Measurements from ENCODE around the gene LCA5.
"Not testable (repeated sequence)": the region's sequence is repeated elsewhere in the genome, so short reads cannot be mapped to it uniquely, and the experiment has no call there.

LCA5 gene

GRCh38 chr6:79538106-79538971, 1.1 kb upstream of the LCA5 start:
- Histone ChIP-seq H3K27ac (ENCODE audit: low read depth, low read length) (no peak overlapping the region), H3K36me3 (ENCODE audit: insufficient read depth, low read length) (peaks cover 9% of the 10 kb centered on the region; the same call in 1 of the 2 replicates), H3K9ac (ENCODE audit: low read depth, low read length) (peak overlapping the region; percentile 79; the same call in 1 of the 2 replicates), H3K9me3 (ENCODE audit: insufficient read depth, low read depth, low read length) (no peaks in the 10 kb centered on the region), H3K4me3 (ENCODE audit: low read length) (peak overlapping the region; percentile 75), H3K4me1 (ENCODE audit: insufficient read depth, low read length) (peaks cover 14% of the 10 kb centered on the region), H3K27me3 (ENCODE audit: insufficient read depth, low read length) (no peaks in the 10 kb centered on the region)
- 12% methylated on average over 11 of the region's 14 CpGs for WGBS

DNA sequence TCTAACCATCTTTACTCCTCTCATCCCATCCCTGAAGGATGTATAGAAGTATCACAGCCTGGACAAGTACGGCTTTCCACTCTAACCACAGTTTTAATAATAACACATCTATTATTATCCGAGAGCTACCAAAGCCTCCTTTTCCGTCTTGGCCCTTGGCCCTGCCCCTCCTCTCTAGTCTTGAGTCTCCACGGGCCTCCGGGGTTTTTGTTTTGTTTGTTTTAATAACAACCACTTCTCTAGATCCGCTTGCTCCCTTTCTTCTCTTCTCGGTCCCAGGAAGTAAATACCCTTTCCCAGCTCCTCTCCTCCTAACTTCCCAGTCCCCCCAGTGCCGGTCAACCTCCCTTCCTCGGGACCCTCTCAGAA, 661 bp downstream of the LCA5 start:
- peak overlapping the region; percentile 75 for H3K4me3 ChIP-seq (ENCODE audit: low read length)
- peaks cover 14% of the 10 kb centered on the region for H3K4me1 ChIP-seq (ENCODE audit: insufficient read depth, low read length)
- WGBS: 2% methylated on average over 7 of the region's 9 CpGs
- H3K9me3 ChIP-seq (ENCODE audit: insufficient read depth, low read depth, low read length): no peaks in the 10 kb centered on the region
- H3K27me3 ChIP-seq (ENCODE audit: insufficient read depth, low read length): no peaks in the 10 kb centered on the region
- H3K27ac ChIP-seq (ENCODE audit: low read depth, low read length): peak overlapping the region; percentile 86
- H3K9ac ChIP-seq (ENCODE audit: low read depth, low read length): peak overlapping the region; percentile 79
- H3K36me3 ChIP-seq (ENCODE audit: insufficient read depth, low read length): peaks cover 4% of the 10 kb centered on the region; the same call in 1 of the 2 replicates

DNA sequence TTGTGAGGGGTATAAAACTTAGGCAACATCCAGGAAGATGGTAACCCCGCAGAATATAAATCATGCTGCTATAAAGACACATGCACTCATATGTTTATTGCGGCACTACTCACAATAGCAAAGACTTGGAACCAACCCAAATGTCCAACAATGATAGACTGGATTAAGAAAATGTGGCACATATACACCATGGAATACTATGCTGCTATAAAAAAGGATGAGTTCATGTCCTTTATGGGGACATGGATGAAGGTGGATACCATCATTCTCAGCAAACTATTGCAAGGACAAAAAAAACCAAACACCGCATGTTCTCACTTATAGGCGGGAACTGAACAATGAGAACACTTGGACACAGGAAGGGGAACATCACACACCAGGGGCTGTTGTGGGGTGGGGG, 7.7 kb downstream of the LCA5 start:
- H3K4me1 ChIP-seq (ENCODE audit: insufficient read depth, low read length): peaks cover 12% of the 10 kb centered on the region
- H3K4me3 ChIP-seq (ENCODE audit: low read length); H3K27me3 ChIP-seq (ENCODE audit: insufficient read depth, low read length); H3K36me3 ChIP-seq (ENCODE audit: insufficient read depth, low read length); H3K9ac ChIP-seq (ENCODE audit: low read depth, low read length); H3K27ac ChIP-seq (ENCODE audit: low read depth, low read length); H3K9me3 ChIP-seq (ENCODE audit: insufficient read depth, low read depth, low read length): not testable (repeated sequence)
- no CpG with 5 or more reads among the region's 4 CpGs for WGBS

GRCh38 chr6:79526897-79527296, 10.3 kb downstream of the LCA5 start:
- peaks cover 24% of the 10 kb centered on the region for H3K4me1 ChIP-seq (ENCODE audit: insufficient read depth, low read length)
- H3K9ac ChIP-seq (ENCODE audit: low read depth, low read length): no peak overlapping the region
- no peak overlapping the region for H3K4me3 ChIP-seq (ENCODE audit: low read length)
- no peaks in the 10 kb centered on the region for H3K27me3 ChIP-seq (ENCODE audit: insufficient read depth, low read length)
- no peaks in the 10 kb centered on the region for H3K9me3 ChIP-seq (ENCODE audit: insufficient read depth, low read depth, low read length)
- no peak overlapping the region for H3K27ac ChIP-seq (ENCODE audit: low read depth, low read length)
- H3K36me3 ChIP-seq (ENCODE audit: insufficient read depth, low read length): no peaks in the 10 kb centered on the region
- 100% methylated on average over 1 of the region's 1 CpG for WGBS

DNA sequence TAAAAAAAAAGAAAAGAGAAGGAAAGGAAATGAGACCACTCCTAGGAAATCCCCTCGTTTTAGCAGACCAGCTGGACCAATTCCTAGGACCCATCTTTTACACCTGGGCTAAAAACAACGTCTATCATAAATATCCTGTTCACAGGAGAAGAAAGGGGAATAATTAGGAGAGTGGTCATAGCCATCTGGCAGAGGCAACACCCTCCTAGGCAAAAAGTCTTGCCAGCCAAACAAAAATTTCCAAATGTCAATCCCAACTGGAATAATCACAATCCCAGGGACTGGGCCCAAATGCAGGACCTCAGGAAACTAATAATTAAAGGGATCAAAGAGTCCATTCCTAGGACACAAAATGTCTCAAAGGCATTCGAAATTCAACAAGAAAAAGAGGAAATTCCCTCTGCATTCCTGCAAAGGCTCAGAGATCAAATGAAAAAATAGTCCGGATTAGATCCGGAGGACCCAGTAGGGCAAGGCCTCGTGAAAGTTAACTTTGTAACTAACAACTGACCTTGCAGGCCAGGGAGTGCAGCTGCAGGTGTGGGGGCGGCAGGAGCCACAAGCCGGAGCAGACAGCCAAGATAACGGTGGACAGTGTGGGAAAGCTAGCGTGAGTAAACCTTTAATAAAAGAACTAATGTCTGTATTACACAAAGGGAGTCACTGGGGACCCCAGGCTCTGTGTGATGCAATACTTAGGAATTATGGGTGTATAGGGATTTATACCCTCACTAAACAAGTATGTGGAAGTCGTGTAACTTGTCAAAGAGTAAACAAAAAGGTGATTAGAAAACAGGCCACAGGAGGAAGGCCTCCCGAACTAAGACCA, 11.7 kb downstream of the LCA5 start:
- Histone ChIP-seq H3K27me3 (ENCODE audit: insufficient read depth, low read length) (no peaks in the 10 kb centered on the region), H3K9me3 (ENCODE audit: insufficient read depth, low read depth, low read length) (no peaks in the 10 kb centered on the region), H3K4me3 (ENCODE audit: low read length) (no peak overlapping the region), H3K27ac (ENCODE audit: low read depth, low read length) (peak overlapping the region; percentile 10; the same call in 1 of the 2 replicates), H3K4me1 (ENCODE audit: insufficient read depth, low read length) (peaks cover 24% of the 10 kb centered on the region), H3K9ac (ENCODE audit: low read depth, low read length) (peak overlapping the region; percentile 12; the same call in 1 of the 2 replicates), H3K36me3 (ENCODE audit: insufficient read depth, low read length) (no peaks in the 10 kb centered on the region)
- WGBS: 76% methylated on average over 10 of the region's 12 CpGs

- H3K36me3 ChIP-seq (ENCODE audit: insufficient read depth, low read length): no peaks in the 10 kb centered on the region
- no peaks in the 10 kb centered on the region for H3K9me3 ChIP-seq (ENCODE audit: insufficient read depth, low read depth, low read length)
- no peak overlapping the region for H3K9ac ChIP-seq (ENCODE audit: low read depth, low read length)
- H3K4me3 ChIP-seq (ENCODE audit: low read length): no peak overlapping the region
- WGBS: 88% methylated on average over 3 of the region's 3 CpGs
- H3K27ac ChIP-seq (ENCODE audit: low read depth, low read length): no peak overlapping the region
- no peaks in the 10 kb centered on the region for H3K27me3 ChIP-seq (ENCODE audit: insufficient read depth, low read length)
- H3K4me1 ChIP-seq (ENCODE audit: insufficient read depth, low read length): peaks cover 24% of the 10 kb centered on the region
Observed at GRCh38 chr6:79524065-79524464, 13.2 kb downstream of the LCA5 start.

- H3K27ac ChIP-seq (ENCODE audit: low read depth, low read length): no peak overlapping the region
- WGBS: 60% methylated on average over 1 of the region's 3 CpGs
- H3K36me3 ChIP-seq (ENCODE audit: insufficient read depth, low read length): no peaks in the 10 kb centered on the region
- H3K9ac ChIP-seq (ENCODE audit: low read depth, low read length): no peak overlapping the region
- H3K9me3 ChIP-seq (ENCODE audit: insufficient read depth, low read depth, low read length): no peaks in the 10 kb centered on the region
- H3K27me3 ChIP-seq (ENCODE audit: insufficient read depth, low read length): no peaks in the 10 kb centered on the region
- peaks cover 24% of the 10 kb centered on the region for H3K4me1 ChIP-seq (ENCODE audit: insufficient read depth, low read length)
- H3K4me3 ChIP-seq (ENCODE audit: low read length): no peak overlapping the region
Observed at GRCh38 chr6:79522609-79523008, 14.6 kb downstream of the LCA5 start.

GRCh38 chr6:79520534-79520933, 16.7 kb downstream of the LCA5 start:
- no peaks in the 10 kb centered on the region for H3K9me3 ChIP-seq (ENCODE audit: insufficient read depth, low read depth, low read length)
- no CpG with 5 or more reads among the region's 1 CpG for WGBS
- H3K27ac ChIP-seq (ENCODE audit: low read depth, low read length): no peak overlapping the region
- no peaks in the 10 kb centered on the region for H3K36me3 ChIP-seq (ENCODE audit: insufficient read depth, low read length)
- no peak overlapping the region for H3K9ac ChIP-seq (ENCODE audit: low read depth, low read length)
- H3K4me3 ChIP-seq (ENCODE audit: low read length): no peak overlapping the region
- no peaks in the 10 kb centered on the region for H3K27me3 ChIP-seq (ENCODE audit: insufficient read depth, low read length)
- H3K4me1 ChIP-seq (ENCODE audit: insufficient read depth, low read length): peaks cover 22% of the 10 kb centered on the region

- H3K9ac ChIP-seq (ENCODE audit: low read depth, low read length): no peak overlapping the region
- no peaks in the 10 kb centered on the region for H3K36me3 ChIP-seq (ENCODE audit: insufficient read depth, low read length)
- H3K27me3 ChIP-seq (ENCODE audit: insufficient read depth, low read length): no peaks in the 10 kb centered on the region
- no peaks in the 10 kb centered on the region for H3K9me3 ChIP-seq (ENCODE audit: insufficient read depth, low read depth, low read length)
- no peak overlapping the region for H3K27ac ChIP-seq (ENCODE audit: low read depth, low read length)
- H3K4me3 ChIP-seq (ENCODE audit: low read length): no peak overlapping the region
- H3K4me1 ChIP-seq (ENCODE audit: insufficient read depth, low read length): peaks cover 6% of the 10 kb centered on the region
Observed at GRCh38 chr6:79518842-79519241, 18.4 kb downstream of the LCA5 start.

DNA sequence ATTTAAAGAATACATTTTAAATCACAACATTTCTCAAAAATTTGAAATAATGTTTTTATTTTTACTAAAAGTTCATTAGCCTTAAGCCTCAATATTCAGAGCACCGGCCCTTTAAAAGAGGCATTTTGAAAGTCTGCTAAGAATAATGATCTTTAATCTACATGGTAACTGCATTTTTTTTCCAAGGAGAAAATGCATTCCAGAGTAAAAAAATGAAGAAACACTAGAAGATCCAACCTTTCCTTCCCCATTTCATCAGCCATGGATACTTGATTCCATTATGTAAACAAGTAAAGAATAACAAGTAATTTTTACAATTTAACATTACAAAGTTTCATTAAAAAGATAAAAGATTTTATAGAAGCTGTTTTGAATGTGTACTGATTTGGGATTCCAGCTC, 21.8 kb downstream of the LCA5 start:
- Histone ChIP-seq H3K9ac (ENCODE audit: low read depth, low read length) (no peak overlapping the region), H3K36me3 (ENCODE audit: insufficient read depth, low read length) (peaks cover 21% of the 10 kb centered on the region), H3K27me3 (ENCODE audit: insufficient read depth, low read length) (no peaks in the 10 kb centered on the region), H3K4me1 (ENCODE audit: insufficient read depth, low read length) (no peaks in the 10 kb centered on the region), H3K27ac (ENCODE audit: low read depth, low read length) (no peak overlapping the region), H3K4me3 (ENCODE audit: low read length) (no peak overlapping the region), H3K9me3 (ENCODE audit: insufficient read depth, low read depth, low read length) (no peaks in the 10 kb centered on the region)
- WGBS: no CpG with 5 or more reads among the region's 1 CpG

DNA sequence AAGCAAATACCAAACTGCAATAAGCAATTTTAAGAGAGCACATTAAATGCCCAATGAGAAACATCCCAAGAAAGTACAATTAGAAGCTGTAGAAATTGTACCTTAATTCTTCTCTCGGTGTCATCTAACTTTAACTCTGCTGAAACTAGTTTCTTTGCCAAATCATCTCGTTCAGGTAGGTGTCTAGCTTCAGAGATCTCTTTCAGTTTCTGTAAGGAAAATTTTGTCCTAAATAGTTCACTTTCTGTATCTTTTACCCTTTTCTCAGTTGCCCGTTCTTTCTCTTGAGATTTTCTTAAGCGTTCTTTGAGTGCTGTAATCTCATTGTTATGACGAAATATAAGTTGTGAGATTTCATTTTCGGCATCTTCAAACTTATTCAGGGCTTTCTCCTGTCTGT, 24.1 kb downstream of the LCA5 start:
- Histone ChIP-seq H3K4me1 (ENCODE audit: insufficient read depth, low read length) (no peaks in the 10 kb centered on the region), H3K9ac (ENCODE audit: low read depth, low read length) (no peak overlapping the region), H3K36me3 (ENCODE audit: insufficient read depth, low read length) (peaks cover 21% of the 10 kb centered on the region), H3K27ac (ENCODE audit: low read depth, low read length) (no peak overlapping the region), H3K9me3 (ENCODE audit: insufficient read depth, low read depth, low read length) (no peaks in the 10 kb centered on the region), H3K27me3 (ENCODE audit: insufficient read depth, low read length) (no peaks in the 10 kb centered on the region), H3K4me3 (ENCODE audit: low read length) (no peak overlapping the region)
- 95% methylated on average over 6 of the region's 6 CpGs for WGBS
